8988T (cell line): ENCODE data around the gene CC2D1B.

ENCODE experiments used
- DNase-seq: peaks from one replicate; pipeline ENCODE4 v3.0.0; 2011

CC2D1B gene

GRCh38 chr1:52305417-52306226 is 60.4 kb downstream of the CC2D1B start:
- DNase-seq: no peak
